Activated CD8-positive, alpha-beta memory T cell treated with anti-CD3 and anti-CD28 coated beads for 36 hours (primary cell): ENCODE measurements around the gene PTPRF. TPM values are rescaled to one million over a fixed set of nuclear protein-coding genes. Genes with fewer than 3 reads are reported as not detected.
"Not testable (repeated sequence)": the region's sequence is repeated elsewhere in the genome, so short reads cannot be mapped to it uniquely, and the experiment has no call there.

Experiments used
- CTCF ChIA-PET: fragments of 350-600 bp; sonication (Branson Sonifier 250); formaldehyde crosslinking; loops from one replicate; lab custom pipeline; 2021; ENCODE audit warnings: antibody characterized with exemption; lab: Charles Lee
- POLR2A ChIA-PET: fragments of 350-600 bp; sonication (Branson Sonifier 250); formaldehyde crosslinking; loops from one replicate; lab custom pipeline; 2021; ENCODE audit warnings: antibody characterized with exemption; lab: Charles Lee
- total RNA-seq, 2 experiments: library from RNA; stranded (reverse); gene quantifications; one replicate each; pipeline ENCODE4 v1.2.3, GENCODE V29; 2021

The PTPRF gene
- total RNA-seq = under 1 TPM; 0.67 to 0.86 TPM

DNA sequence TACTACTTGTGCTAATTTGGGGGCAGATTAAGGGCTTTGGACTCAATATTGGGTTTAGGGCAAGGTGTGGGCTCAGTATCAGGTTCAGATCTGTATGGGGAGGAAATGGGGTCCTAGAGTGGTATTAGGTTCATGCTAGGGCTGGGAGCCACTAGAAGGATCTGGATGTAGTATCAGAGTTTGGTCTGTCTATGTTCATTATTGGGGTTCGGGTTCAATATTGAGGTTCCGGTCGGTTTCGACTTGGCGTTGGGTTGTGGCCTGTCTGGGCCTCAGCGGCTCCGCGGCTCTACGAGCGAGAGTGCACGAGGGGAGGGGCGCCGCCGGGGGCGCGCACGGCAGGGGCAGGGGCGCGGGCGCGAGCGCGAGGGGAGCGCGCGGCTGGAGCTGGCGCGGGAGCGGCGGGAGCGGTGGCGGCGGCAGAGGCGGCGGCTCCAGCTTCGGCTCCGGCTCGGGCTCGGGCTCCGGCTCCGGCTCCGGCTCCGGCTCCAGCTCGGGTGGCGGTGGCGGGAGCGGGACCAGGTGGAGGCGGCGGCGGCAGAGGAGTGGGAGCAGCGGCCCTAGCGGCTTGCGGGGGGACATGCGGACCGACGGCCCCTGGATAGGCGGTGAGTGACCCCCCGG lies at the start of gene PTPRF:
TSS of gene PTPRF (plus strand) at position 401 of the 624 bp plus-strand sequence. CDS start 14,193 bp downstream, outside the sequence.
- ChIA-PET POLR2A (interaction anchor here (0.8 to 1.3 kb wide), 2 partner anchors 120 to 414 kb away, joined by 4 to 6 read pairs; no protein-coding TSS in a partner anchor), CTCF (interaction anchor here (0.9 to 1.8 kb wide), 3 partner anchors 154 to 404 kb away, joined by 3 to 7 read pairs (median 3); no protein-coding TSS in a partner anchor)

DNA sequence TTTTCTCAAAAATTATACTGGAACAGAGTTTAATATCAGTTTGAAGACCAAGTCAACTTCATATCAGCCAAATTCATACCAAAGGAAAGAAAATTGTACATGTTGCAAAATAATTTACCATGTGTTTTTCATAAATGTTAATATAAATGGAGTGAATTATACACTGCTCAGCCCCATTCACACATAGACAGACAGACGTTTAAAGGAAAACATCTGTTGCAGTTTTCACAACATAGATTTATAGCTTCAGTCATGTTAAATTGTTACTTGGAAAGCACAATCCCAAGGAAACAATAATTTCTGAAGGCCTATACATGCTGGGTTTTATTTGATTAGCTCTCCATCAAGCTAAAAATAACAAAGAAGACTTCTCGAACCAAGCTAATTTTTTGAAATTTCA lies 49.2 kb upstream of the PTPRF start:
- CTCF ChIA-PET = interaction anchor here (0.6 kb wide), 1 partner anchor 691 kb away, joined by 4 read pairs; no protein-coding TSS in a partner anchor
- POLR2A ChIA-PET = interaction anchor here (0.7 kb wide), 1 partner anchor 216 kb away, joined by 12 read pairs; no protein-coding TSS in a partner anchor

- POLR2A ChIA-PET = no interaction called here
- CTCF ChIA-PET = interaction anchor here (0.7 kb wide), 1 partner anchor 626 kb away, joined by 3 read pairs; no protein-coding TSS in a partner anchor
Observed at GRCh38 chr1:43482215-43482614, 48.5 kb upstream of the PTPRF start.

- ChIA-PET CTCF (no interaction called here), POLR2A (no interaction called here)
Observed at GRCh38 chr1:43484367-43484766, 46.3 kb upstream of the PTPRF start.

DNA sequence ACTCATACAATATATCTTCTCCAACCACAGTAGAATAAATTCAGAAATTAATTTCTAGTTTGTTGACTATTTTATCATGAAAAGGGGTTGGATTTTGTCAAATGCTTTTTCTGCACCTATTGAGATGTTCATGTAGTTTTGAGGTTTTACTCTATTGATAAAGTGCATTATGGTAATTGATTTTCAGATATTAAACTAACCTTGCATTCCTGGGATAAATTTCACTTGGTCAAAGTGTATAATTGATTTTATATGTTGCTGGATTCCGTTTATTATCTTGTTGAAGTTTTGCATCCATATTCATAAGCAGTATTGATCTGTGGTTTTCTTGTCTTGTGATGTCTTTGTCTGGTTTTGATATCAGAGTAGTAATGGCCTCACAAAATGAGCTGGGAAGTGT lies 42.5 kb upstream of the PTPRF start:
- CTCF ChIA-PET = no interaction called here
- POLR2A ChIA-PET = no interaction called here

GRCh38 chr1:43491061-43491460 lies 39.6 kb upstream of the PTPRF start:
- ChIA-PET CTCF (no interaction called here), POLR2A (no interaction called here)

DNA sequence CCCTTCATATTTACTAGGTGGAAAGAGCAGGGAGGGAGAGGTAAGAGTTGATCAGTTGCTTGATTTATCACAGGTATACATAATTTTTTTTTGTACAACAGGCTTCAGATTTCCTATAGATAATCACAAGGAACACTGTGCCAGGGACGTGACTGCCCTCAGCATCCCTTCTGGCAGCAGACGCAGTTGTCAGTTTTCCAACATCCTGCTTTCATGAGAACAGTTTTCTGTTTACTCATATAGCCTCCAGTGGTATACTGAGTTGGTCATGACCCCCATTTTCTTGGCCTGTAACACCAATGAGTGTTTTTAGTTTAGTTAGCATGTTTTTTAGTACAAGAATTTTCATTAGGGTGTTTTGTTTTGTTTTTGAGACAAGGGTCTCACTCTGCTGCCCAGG lies 37.9 kb upstream of the PTPRF start:
- POLR2A ChIA-PET = no interaction called here
- CTCF ChIA-PET = no interaction called here

DNA sequence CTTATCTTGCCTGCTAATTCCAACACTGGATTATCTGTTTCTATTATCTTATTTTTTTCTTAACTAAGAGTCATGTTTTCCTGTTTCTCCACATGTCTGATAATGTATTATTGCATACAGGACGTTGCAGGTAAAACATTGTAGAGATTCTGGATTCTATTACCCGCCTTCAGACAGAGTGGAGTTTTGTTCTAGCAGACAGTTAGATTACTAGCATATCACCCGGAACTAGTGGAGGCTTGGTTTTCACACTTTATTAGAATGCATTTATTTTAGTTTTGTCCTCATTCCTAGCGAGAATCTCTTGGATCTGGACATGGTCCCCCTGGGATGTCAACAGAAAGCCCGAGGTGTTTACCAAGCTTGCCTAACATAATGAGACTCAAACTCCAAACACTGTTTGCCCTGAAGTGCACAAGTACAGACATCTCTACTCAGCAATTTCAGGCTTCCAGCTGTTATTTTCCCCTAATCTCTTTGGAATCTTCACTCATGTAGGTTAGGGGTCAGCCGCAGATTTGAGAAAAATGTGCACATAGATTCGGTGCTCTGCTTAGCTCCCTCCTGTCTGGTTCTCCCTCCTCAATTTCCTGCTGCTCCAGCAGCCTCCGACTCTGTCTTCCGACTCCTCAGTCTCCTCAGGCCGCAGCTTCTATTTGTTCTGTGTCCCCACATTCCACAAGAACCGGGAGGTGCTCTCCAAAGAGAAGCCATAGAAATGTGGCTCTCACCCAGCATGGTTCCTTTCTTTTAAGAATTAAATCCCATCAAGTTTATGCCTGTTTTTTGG lies 36.8 kb upstream of the PTPRF start:
- CTCF ChIA-PET = no interaction called here
- POLR2A ChIA-PET = no interaction called here

GRCh38 chr1:43495204-43495603 lies 35.5 kb upstream of the PTPRF start:
- POLR2A ChIA-PET = no interaction called here
- CTCF ChIA-PET = no interaction called here

- POLR2A ChIA-PET = no interaction called here
- CTCF ChIA-PET = no interaction called here
Observed at GRCh38 chr1:43499898-43500297, 30.8 kb upstream of the PTPRF start.

- CTCF ChIA-PET, POLR2A ChIA-PET: not testable (repeated sequence)
Observed at GRCh38 chr1:43501806-43502205, 28.9 kb upstream of the PTPRF start.

- ChIA-PET POLR2A (no interaction called here), CTCF (no interaction called here)
Observed at GRCh38 chr1:43503534-43503933, 27.1 kb upstream of the PTPRF start.

DNA sequence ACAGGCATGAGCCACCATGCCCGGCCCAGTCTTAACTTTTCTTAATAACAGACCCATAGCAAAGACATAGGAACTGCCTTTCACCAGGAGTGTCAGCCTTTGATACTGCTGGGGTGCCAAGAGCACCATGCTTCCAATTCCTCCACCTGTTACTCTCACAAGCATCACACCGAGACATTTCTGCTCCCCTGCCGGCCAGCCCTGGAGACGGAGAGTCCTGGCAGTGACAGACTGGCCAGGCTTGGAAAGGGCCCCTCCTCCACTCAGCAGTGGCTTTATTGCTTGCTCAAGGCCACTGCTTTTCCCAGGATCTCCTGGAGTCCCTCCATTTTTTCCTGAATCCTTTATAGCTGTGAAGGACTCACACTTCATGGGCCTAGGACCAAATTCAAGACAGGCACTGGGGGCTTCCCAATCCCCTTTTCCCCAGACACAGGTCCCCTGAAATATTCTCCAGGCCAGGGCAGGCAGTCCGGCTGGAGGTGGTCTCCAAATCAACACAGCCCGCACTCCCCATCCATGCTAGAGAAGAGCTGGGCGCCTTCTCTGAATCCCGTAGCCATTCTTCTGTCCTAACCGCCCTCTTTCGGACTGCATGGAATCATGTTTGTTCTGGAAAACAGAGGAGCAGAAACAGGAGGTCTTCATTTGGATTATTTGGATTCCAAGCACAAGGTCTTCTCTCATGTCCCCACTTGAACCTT lies 25.5 kb upstream of the PTPRF start:
- POLR2A ChIA-PET = no interaction called here
- CTCF ChIA-PET = no interaction called here

DNA sequence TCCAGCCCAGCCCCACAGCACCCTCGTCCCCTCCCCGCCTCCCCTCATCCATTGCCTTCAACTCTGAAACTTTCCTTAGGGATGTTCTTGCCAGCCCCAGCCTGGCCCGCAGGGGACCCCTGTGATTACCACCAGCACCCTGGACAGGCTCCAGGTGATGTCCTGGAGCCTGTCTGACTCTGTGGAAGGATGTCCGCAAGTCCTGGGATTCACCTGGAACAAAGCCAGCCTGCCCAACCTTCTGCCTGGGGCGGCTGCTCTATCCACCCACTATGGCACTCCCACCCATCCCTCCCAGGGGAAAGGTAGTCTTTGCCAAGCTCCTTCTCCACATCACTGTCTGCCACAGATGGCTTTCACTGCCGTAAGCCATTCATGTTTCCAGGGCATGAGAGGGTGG lies 24.4 kb upstream of the PTPRF start:
- POLR2A ChIA-PET = no interaction called here

GRCh38 chr1:43507296-43508295 lies 23.1 kb upstream of the PTPRF start:
- CTCF ChIA-PET = no interaction called here

More for the DNA sequence above, 24.4 kb upstream of the PTPRF start:
- CTCF ChIA-PET = no interaction called here

DNA sequence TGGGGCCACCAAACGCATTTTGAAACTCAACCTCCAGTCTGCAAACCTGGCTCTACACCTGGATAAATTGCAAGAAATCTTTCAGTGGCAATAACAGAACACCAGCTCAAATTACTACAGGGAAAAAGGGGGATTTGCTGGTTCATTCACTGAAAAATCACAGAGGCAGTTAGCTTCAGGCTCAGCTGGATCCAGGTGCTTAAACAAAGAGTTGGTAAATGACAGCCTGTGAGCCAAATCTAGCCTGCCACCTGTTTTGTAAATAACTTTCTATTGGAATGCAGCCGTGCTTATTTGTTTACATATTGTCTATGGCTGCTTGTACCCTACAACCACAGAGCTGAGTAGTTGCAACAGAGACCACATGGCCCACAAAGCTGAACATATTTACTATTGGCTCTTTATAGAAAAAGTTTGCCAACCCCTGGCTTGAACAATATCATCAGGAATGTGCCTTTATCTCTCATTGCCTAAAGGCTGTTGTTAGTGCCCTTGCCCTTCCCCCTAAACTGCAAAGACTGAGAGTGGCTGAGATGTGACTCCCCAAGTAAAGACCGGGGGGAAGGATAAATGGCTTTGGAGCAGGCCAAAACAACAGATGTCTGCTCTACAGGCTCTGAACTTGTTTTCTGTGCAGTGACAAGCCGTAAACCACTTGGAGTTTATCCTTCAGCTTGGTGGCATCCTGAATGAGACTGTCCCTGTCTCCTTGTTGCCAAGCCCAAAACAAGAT lies 21.5 kb upstream of the PTPRF start:
- POLR2A ChIA-PET = no interaction called here
- CTCF ChIA-PET = no interaction called here

More at GRCh38 chr1:43507296-43508295, 23.1 kb upstream of the PTPRF start:
- POLR2A ChIA-PET = no interaction called here

GRCh38 chr1:43509740-43510375 lies 20.8 kb upstream of the PTPRF start:
- ChIA-PET POLR2A (no interaction called here), CTCF (no interaction called here)

DNA sequence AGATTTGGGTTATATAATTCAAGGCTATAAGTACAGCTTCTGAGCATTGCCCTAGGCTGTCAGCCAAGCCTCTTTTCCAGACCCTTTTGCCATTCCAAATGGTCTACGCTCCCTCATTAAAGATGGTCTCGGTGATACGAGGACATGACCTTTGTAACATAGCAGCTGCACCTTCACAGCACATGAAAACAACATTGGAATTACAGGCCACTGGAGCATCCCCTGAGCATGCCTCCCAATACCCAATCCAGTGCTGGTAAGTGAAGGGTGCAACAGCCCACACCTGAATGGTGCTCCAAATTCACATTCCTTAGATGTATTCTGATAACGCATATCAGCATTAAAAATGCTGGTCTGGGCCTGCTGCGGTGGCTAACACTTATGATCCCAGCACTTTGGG lies 20.1 kb upstream of the PTPRF start:
- CTCF ChIA-PET = interaction anchor here (0.7 kb wide), 1 partner anchor 1353 kb away, joined by 4 read pairs; no protein-coding TSS in a partner anchor
- POLR2A ChIA-PET = no interaction called here
